HepG2 (cell line): ENCODE results near the gene ENO2. TPM values are rescaled to one million over a fixed set of nuclear protein-coding genes. Genes with fewer than 3 reads are reported as not detected.

Experiments
- ARID2 ChIP-seq: sonication (generic); formaldehyde crosslinking; IDR thresholded peaks from 2 replicates; pipeline ENCODE4 v1.8.1; 2022; ENCODE audit warnings: mild to moderate bottlenecking, missing genetic modification reagents, borderline replicate concordance
- ATF7 ChIP-seq, 2 experiments: fragments of 450-650 bp in 1 of 2; sonication (generic) in 1 of 2; formaldehyde crosslinking in 1 of 2; IDR thresholded peaks; 2 replicates each; pipeline versions ENCODE4 v1.4.0 to v1.6.1; 2016 to 2020; ENCODE audit warnings: antibody characterized with exemption in 1 of 2, mild to moderate bottlenecking in 1 of 2, missing genetic modification reagents in 1 of 2
- CEBPB ChIP-seq: IDR thresholded peaks from 2 replicates; pipeline ENCODE4 v1.6.1; 2011; ENCODE audit warnings: low read depth, low read length, improper control_type of control experiment, borderline replicate concordance
- FOXO1 ChIP-seq: sonication (generic); formaldehyde crosslinking; IDR thresholded peaks from 2 replicates; pipeline ENCODE4 v1.4.0; 2020; ENCODE audit warnings: missing genetic modification reagents
- HOXA5 ChIP-seq: sonication (generic); formaldehyde crosslinking; IDR thresholded peaks from 2 replicates; pipeline ENCODE4 v1.4.0; 2020; ENCODE audit warnings: missing genetic modification reagents
- JDP2 ChIP-seq: sonication (generic); formaldehyde crosslinking; IDR thresholded peaks from 2 replicates; pipeline ENCODE4 v1.8.1; 2022; ENCODE audit warnings: missing genetic modification reagents, borderline replicate concordance
- KDM2A ChIP-seq: sonication (generic); formaldehyde crosslinking; IDR thresholded peaks from 2 replicates; pipeline ENCODE4 v1.4.0; 2020; ENCODE audit warnings: low read depth, missing genetic modification reagents, borderline replicate concordance
- KLF15 ChIP-seq: sonication (generic); formaldehyde crosslinking; IDR thresholded peaks from 2 replicates; pipeline ENCODE4 v1.8.1; 2023; ENCODE audit warnings: borderline replicate concordance, mild to moderate bottlenecking, inconsistent platforms, missing genetic modification reagents, mixed read lengths
- MED1 ChIP-seq: sonication (generic); formaldehyde crosslinking; IDR thresholded peaks from 2 replicates; pipeline ENCODE4 v1.4.0; 2020; ENCODE audit warnings: missing genetic modification reagents
- MIER3 ChIP-seq: IDR thresholded peaks from 2 replicates; pipeline ENCODE4 v1.6.1; 2016; ENCODE audit warnings: missing compliant biosample characterization, borderline replicate concordance
- NFE2L2 ChIP-seq: fragments of 150-350 bp; IDR thresholded peaks from 2 replicates; pipeline ENCODE4 v1.6.1; 2014; ENCODE audit warnings: low read length
- NKX3-1 ChIP-seq: sonication (generic); formaldehyde crosslinking; IDR thresholded peaks from 2 replicates; pipeline ENCODE4 v1.5.0; 2020; ENCODE audit warnings: missing genetic modification reagents
- PAWR ChIP-seq: sonication (generic); formaldehyde crosslinking; IDR thresholded peaks from 2 replicates; pipeline ENCODE4 v1.4.0; 2020; ENCODE audit warnings: missing genetic modification reagents, mild to moderate bottlenecking, borderline replicate concordance
- SPEN ChIP-seq: sonication (generic); formaldehyde crosslinking; IDR thresholded peaks from 2 replicates; pipeline ENCODE4 v1.5.1; 2020; ENCODE audit warnings: low read depth, mild to moderate bottlenecking, missing genetic modification reagents
- ZBTB20 ChIP-seq: sonication (generic); formaldehyde crosslinking; IDR thresholded peaks from 2 replicates; pipeline ENCODE4 v1.8.1; 2023; ENCODE audit warnings: missing genetic modification reagents, low read depth, mild to moderate bottlenecking, borderline replicate concordance
- ZBTB7A ChIP-seq: sonication (generic); formaldehyde crosslinking; IDR thresholded peaks from 2 replicates; pipeline ENCODE4 v1.8.0; 2022; ENCODE audit warnings: mild to moderate bottlenecking, missing genetic modification reagents
- ZFP82 ChIP-seq: sonication (generic); formaldehyde crosslinking; IDR thresholded peaks from 2 replicates; pipeline ENCODE4 v1.5.1; 2020; ENCODE audit warnings: mild to moderate bottlenecking, missing genetic modification reagents, borderline replicate concordance
- ZFP90 ChIP-seq: sonication (generic); formaldehyde crosslinking; IDR thresholded peaks from 2 replicates; pipeline ENCODE4 v1.8.0; 2022; ENCODE audit warnings: missing genetic modification reagents, mild to moderate bottlenecking, inconsistent platforms, borderline replicate concordance
- ZNF496 ChIP-seq: sonication (generic); formaldehyde crosslinking; IDR thresholded peaks from 2 replicates; pipeline ENCODE4 v1.8.1; 2023; ENCODE audit warnings: mild to moderate bottlenecking, moderate library complexity, missing genetic modification reagents; ENCODE audit not compliant: insufficient replicate concordance
- ZNF564 ChIP-seq: sonication (generic); formaldehyde crosslinking; IDR thresholded peaks from 2 replicates; pipeline ENCODE4 v1.8.1; 2023; ENCODE audit warnings: mild to moderate bottlenecking, missing genetic modification reagents
- ZNF605 ChIP-seq: sonication (generic); formaldehyde crosslinking; IDR thresholded peaks from 2 replicates; pipeline ENCODE4 v1.8.0; 2022; ENCODE audit warnings: mild to moderate bottlenecking, missing genetic modification reagents
- polyA plus RNA-seq, 8 experiments: library from polyadenylated mRNA; depleted of rRNA in 3 of 8; stranded (reverse) in 7 of 8; unstranded in 1 of 8; fragments of >200 nt; fragmentation: Illumina TruSeq in 4 of 8; extraction: Trizol in 4 of 8; gene quantifications; 2 replicates each; pipeline versions ENCODE4 v1.2.1 to v1.2.3, GENCODE V29; 2011 to 2016; ENCODE audit warnings: low read depth in 4 of 8, missing spikeins in 1 of 8, mixed read lengths in 1 of 8; ENCODE audit not compliant: insufficient read depth in 1 of 8
- total RNA-seq, 5 experiments: library from RNA; depleted of rRNA; stranded (reverse); fragments of >200 nt; fragmentation: Illumina TruSeq; extraction: Trizol; gene quantifications; 2 replicates each; pipeline ENCODE4 v1.2.3, GENCODE V29; 2016; ENCODE audit warnings: low read depth in 1 of 5
- TF ChIP-seq, protein P1 (sequence below): IDR thresholded peaks from 2 replicates; pipeline ENCODE4 v1.6.1; 2016; ENCODE audit warnings: low read depth
- TF ChIP-seq, protein P2 (sequence below): sonication (generic); formaldehyde crosslinking; IDR thresholded peaks from 2 replicates; pipeline ENCODE4 v1.8.1; 2022; ENCODE audit warnings: mild to moderate bottlenecking, missing genetic modification reagents
- TF ChIP-seq, protein P3 (sequence below): sonication (generic); formaldehyde crosslinking; IDR thresholded peaks from 2 replicates; pipeline ENCODE4 v1.4.0; 2020; ENCODE audit warnings: missing genetic modification reagents
- TF ChIP-seq, protein P4 (sequence below): conservative IDR thresholded peaks from 2 replicates; pipeline ENCODE4 v1.6.1; 2018; ENCODE audit warnings: missing genetic modification reagents

ENO2 gene
- total and polyA plus RNA-seq, 2 of the 13 experiments (the other 11 are each of a cell fraction or from before 2014, with no cell fraction given) = 19.3 to 136 TPM

DNA sequence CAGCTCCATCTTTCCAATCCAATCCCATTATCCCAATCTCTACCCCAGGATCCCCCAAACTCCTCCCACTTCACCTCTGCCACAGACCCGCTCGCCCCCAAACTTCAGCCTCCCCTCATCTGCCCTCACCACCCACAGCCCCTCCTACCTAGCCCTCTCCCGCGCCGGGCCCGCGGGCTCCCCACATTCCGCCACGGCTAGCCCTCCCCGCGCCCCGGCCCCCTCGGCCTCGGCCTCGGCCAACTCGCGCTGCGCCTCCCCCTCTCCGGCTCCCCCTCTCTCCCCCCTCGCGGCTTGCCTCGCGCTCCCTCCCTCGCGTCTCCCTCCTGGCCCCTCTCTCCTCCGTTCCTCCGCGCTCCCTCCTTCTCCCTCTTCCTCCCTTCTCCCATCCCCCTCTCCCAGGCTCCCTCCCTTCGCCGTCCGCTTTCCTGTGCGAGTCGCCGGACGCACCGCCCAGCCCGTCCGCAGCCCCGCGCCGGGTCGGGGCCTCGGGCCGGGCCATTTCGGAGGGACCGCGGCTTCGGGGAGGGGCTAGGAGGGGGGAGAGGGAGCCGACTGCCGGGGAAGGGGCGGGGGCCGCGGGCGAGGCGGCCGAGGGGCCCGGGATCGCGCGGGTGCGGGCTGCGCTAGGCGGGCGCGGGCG is 13.1 kb downstream of the ENO2 start, which contains the start of gene ATN1 (continued):
- TF ChIP-seq HOXA5 (CRISPR knock-in tag) = no peak
- no peak for TF ChIP-seq SPEN
- TF ChIP-seq, protein P1, sequence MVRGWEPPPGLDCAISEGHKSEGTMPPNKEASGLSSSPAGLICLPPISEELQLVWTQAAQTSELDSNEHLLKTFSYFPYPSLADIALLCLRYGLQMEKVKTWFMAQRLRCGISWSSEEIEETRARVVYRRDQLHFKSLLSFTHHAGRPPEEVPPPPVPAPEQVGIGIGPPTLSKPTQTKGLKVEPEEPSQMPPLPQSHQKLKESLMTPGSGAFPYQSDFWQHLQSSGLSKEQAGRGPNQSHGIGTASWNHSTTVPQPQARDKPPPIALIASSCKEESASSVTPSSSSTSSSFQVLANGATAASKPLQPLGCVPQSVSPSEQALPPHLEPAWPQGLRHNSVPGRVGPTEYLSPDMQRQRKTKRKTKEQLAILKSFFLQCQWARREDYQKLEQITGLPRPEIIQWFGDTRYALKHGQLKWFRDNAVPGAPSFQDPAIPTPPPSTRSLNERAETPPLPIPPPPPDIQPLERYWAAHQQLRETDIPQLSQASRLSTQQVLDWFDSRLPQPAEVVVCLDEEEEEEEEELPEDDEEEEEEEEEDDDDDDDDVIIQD = no peak
- 0 out of 2 replicates have a peak, but pooled peaks have one; percentile 28 for TF ChIP-seq MIER3
- no peak for TF ChIP-seq ZNF564 (CRISPR knock-in tag)
- TF ChIP-seq CEBPB = no peak
- TF ChIP-seq ZBTB7A (CRISPR knock-in tag) = no peak
- TF ChIP-seq ARID2 (CRISPR knock-in tag) = no peak
- TF ChIP-seq PAWR = no peak
- no peak for TF ChIP-seq ZNF605 (CRISPR knock-in tag)
- no peak for TF ChIP-seq JDP2 (CRISPR knock-in tag)
- no peak for TF ChIP-seq ZFP82 (CRISPR knock-in tag)
- TF ChIP-seq, protein P2, sequence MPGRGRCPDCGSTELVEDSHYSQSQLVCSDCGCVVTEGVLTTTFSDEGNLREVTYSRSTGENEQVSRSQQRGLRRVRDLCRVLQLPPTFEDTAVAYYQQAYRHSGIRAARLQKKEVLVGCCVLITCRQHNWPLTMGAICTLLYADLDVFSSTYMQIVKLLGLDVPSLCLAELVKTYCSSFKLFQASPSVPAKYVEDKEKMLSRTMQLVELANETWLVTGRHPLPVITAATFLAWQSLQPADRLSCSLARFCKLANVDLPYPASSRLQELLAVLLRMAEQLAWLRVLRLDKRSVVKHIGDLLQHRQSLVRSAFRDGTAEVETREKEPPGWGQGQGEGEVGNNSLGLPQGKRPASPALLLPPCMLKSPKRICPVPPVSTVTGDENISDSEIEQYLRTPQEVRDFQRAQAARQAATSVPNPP (CRISPR knock-in tag) = no peak
- TF ChIP-seq KLF15 = no peak
- TF ChIP-seq, protein P3, sequence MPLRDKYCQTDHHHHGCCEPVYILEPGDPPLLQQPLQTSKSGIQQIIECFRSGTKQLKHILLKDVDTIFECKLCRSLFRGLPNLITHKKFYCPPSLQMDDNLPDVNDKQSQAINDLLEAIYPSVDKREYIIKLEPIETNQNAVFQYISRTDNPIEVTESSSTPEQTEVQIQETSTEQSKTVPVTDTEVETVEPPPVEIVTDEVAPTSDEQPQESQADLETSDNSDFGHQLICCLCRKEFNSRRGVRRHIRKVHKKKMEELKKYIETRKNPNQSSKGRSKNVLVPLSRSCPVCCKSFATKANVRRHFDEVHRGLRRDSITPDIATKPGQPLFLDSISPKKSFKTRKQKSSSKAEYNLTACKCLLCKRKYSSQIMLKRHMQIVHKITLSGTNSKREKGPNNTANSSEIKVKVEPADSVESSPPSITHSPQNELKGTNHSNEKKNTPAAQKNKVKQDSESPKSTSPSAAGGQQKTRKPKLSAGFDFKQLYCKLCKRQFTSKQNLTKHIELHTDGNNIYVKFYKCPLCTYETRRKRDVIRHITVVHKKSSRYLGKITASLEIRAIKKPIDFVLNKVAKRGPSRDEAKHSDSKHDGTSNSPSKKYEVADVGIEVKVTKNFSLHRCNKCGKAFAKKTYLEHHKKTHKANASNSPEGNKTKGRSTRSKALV (CRISPR knock-in tag) = no peak
- no peak for TF ChIP-seq NKX3-1 (CRISPR knock-in tag)
- TF ChIP-seq ZBTB20 (CRISPR knock-in tag) = no peak
- no peak for TF ChIP-seq ZFP90 (CRISPR knock-in tag)
- peak; percentile 56 for TF ChIP-seq KDM2A
- no peak for TF ChIP-seq ZNF496 (CRISPR knock-in tag)
- TF ChIP-seq NFE2L2 = no peak
- TF ChIP-seq FOXO1 (CRISPR knock-in tag) = no peak
- no peak for TF ChIP-seq ATF7 (IDR thresholded peaks at IDR 0.05)
- TF ChIP-seq ATF7 (CRISPR knock-in tag; IDR thresholded peaks at IDR 0.05) = no peak
- TF ChIP-seq, protein P4, sequence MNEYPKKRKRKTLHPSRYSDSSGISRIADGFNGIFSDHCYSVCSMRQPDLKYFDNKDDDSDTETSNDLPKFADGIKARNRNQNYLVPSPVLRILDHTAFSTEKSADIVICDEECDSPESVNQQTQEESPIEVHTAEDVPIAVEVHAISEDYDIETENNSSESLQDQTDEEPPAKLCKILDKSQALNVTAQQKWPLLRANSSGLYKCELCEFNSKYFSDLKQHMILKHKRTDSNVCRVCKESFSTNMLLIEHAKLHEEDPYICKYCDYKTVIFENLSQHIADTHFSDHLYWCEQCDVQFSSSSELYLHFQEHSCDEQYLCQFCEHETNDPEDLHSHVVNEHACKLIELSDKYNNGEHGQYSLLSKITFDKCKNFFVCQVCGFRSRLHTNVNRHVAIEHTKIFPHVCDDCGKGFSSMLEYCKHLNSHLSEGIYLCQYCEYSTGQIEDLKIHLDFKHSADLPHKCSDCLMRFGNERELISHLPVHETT (CRISPR knock-in tag) = no peak
- TF ChIP-seq MED1 (CRISPR knock-in tag) = no peak
